Testis (tissue), 3 donors: ENCODE results near the gene ANO4. TPM values are rescaled to one million over a fixed set of nuclear protein-coding genes. Genes with fewer than 3 reads are reported as not detected.

ENCODE experiments used
- DNase-seq: peaks from one replicate; pipeline ENCODE4 v3.0.0-alpha.2; 2019
- H3K27ac ChIP-seq, 2 donors: fragments of 200-600 bp; sonication (generic); one replicate each; pipeline ENCODE4 v1.5.1; 2019
- H3K27me3 ChIP-seq: fragments of 200-600 bp; sonication (generic); one replicate; pipeline ENCODE4 v1.5.1; 2019
- H3K36me3 ChIP-seq: fragments of 200-600 bp; sonication (generic); one replicate; pipeline ENCODE4 v1.5.1; 2017; ENCODE audit warnings: low read depth; ENCODE audit errors: missing control alignments
- H3K4me1 ChIP-seq: fragments of 200-600 bp; sonication (generic); one replicate; pipeline ENCODE4 v1.5.1; 2019
- H3K4me3 ChIP-seq, 2 donors: fragments of 200-600 bp; sonication (generic); one replicate each; pipeline ENCODE4 v1.5.1; 2017 to 2019
- H3K9me3 ChIP-seq: fragments of 200-600 bp; sonication (generic); one replicate; pipeline ENCODE4 v1.5.1; 2017
- POLR2A ChIP-seq: fragments of 450-650 bp; IDR thresholded peaks from one replicate; pipeline ENCODE4 v1.6.1; 2017; ENCODE audit warnings: antibody characterized with exemption, mild to moderate bottlenecking, moderate library complexity
- WGBS, 2 donors: methylation state at CpG; one replicate each; pipeline ENCODE4 v1.1.5; 2018; 5-methylcytosine and 5-hydroxymethylcytosine counted together
- intact Hi-C: fragments of 100-400 bp; cut with DNase I; formaldehyde crosslinking; loops from one replicate; pipeline ENCODE4 v1.15.1; 2023; ENCODE audit warnings: low total_unique reads
- polyA plus RNA-seq: library from polyadenylated mRNA; stranded (reverse); fragments of 350-450 nt; fragmentation: Illumina TruSeq; extraction: RNeasy Lipid Tissue Mini Kit (QIAGEN cat#74804); gene quantifications from one replicate; pipeline ENCODE4 v1.2.3, GENCODE V29; 2014; ENCODE audit warnings: low read depth, low replicate concordance; ENCODE audit not compliant: insufficient read depth
- total RNA-seq, 2 donors: library from RNA; depleted of rRNA; stranded (reverse); fragments of >200 nt; gene quantifications; one replicate each; pipeline ENCODE4 v1.2.3, GENCODE V29; 2016
- TF ChIP-seq, protein P1 (sequence below), 3 experiments: fragments of 450-650 bp in 2 of 3; fragments of 200-600 bp in 1 of 3; sonication (generic) in 1 of 3; IDR thresholded peaks; one replicate each; pipeline ENCODE4 v1.5.1; 2016 to 2019; ENCODE audit warnings: antibody characterized with exemption in 3 of 3, mild to moderate bottlenecking in 2 of 3, moderate library complexity in 1 of 3

ANO4 gene
- total and polyA plus RNA-seq, 3 donors from 2014 or later: 2.4 to 13.0 (median 9.5) TPM

DNA sequence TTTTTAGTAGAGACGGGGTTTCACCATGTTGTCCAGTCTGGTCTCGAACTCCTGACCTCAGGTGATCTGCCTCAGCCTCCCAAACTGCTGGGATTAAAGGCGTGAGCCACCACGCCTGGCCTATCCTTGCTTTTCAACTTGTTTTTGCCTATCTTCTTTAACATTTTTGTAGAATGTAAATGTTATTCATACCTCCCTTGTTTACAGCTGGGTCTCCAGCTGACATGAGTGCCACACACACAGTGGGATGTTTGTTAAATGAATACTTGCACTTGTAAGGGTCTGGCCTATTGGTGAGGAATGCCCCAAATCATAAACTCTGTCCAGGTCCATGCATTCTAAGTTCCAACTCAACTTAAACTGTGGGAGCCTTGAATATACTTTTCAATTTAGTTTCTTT, 176.3 kb downstream of the ANO4 start:
- no peak for DNase-seq
- H3K36me3 ChIP-seq: no peaks in the 10 kb centered on the region
- TF ChIP-seq, protein P1, sequence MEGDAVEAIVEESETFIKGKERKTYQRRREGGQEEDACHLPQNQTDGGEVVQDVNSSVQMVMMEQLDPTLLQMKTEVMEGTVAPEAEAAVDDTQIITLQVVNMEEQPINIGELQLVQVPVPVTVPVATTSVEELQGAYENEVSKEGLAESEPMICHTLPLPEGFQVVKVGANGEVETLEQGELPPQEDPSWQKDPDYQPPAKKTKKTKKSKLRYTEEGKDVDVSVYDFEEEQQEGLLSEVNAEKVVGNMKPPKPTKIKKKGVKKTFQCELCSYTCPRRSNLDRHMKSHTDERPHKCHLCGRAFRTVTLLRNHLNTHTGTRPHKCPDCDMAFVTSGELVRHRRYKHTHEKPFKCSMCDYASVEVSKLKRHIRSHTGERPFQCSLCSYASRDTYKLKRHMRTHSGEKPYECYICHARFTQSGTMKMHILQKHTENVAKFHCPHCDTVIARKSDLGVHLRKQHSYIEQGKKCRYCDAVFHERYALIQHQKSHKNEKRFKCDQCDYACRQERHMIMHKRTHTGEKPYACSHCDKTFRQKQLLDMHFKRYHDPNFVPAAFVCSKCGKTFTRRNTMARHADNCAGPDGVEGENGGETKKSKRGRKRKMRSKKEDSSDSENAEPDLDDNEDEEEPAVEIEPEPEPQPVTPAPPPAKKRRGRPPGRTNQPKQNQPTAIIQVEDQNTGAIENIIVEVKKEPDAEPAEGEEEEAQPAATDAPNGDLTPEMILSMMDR (IDR thresholded peaks at IDR 0.05): no peak
- no peak for TF ChIP-seq POLR2A
- no peak overlapping the region for H3K27ac ChIP-seq
- H3K27me3 ChIP-seq: no peaks in the 10 kb centered on the region
- no peaks in the 10 kb centered on the region for H3K9me3 ChIP-seq
- no peak overlapping the region for H3K4me3 ChIP-seq
- H3K4me1 ChIP-seq: no peaks in the 10 kb centered on the region
- 81 to 85% methylated on average over 4 of the region's 4 CpGs for WGBS, 2 donors
- intact Hi-C loops: no loop called here

DNA sequence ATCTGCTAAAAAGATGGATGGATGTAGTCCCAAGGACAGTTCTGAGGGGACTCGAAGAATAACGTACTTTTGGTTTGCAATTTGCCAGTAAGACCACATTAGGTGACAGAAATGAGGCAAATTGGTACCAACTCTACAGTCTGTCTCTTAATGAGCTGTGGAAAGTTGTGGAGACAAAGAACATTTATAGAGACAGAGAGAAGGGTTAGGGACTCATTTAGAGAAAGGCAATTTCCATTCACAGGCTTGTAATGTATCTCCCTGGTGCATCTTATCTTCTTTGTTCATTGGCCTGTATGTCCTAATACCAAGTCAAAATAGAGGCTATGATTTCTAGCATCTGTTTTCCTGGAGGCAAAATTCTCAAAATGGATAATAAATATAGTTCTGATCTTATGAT, 177.5 kb downstream of the ANO4 start:
- intact Hi-C loops: no loop called here
- TF ChIP-seq, protein P1 (IDR thresholded peaks at IDR 0.05): no peak
- no peak for TF ChIP-seq POLR2A
- H3K4me1 ChIP-seq: no peaks in the 10 kb centered on the region
- 78 to 87% methylated on average over 2 of the region's 2 CpGs for WGBS, 2 donors
- no peak overlapping the region for H3K27ac ChIP-seq
- no peaks in the 10 kb centered on the region for H3K9me3 ChIP-seq
- no peak overlapping the region for H3K4me3 ChIP-seq
- no peaks in the 10 kb centered on the region for H3K27me3 ChIP-seq
- H3K36me3 ChIP-seq: no peaks in the 10 kb centered on the region
- DNase-seq: no peak

DNA sequence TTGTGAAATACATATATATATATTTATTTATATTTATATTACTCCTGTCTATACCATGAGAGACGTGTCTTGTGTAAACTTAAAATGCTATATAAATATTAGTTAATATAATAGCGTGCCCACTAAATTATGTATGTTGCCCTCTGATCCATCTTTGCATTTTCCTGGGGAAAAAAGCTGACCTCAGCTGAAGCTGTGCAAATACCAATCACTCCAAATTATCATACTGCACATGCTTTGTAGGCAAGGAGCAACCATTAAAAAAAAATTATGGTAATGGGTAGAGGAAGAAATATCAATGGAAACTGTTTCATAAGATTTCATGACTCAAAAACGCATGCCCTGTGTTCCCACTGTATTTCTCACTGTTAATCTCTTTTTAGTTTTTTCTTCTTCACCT, 179.8 kb downstream of the ANO4 start:
- Histone ChIP-seq H3K9me3 (no peaks in the 10 kb centered on the region), H3K4me3 (no peak overlapping the region), H3K27me3 (no peaks in the 10 kb centered on the region), H3K36me3 (no peaks in the 10 kb centered on the region), H3K27ac (no peak overlapping the region), H3K4me1 (no peaks in the 10 kb centered on the region)
- TF ChIP-seq, protein P1 (IDR thresholded peaks at IDR 0.05): no peak
- no peak for TF ChIP-seq POLR2A
- WGBS, 2 donors: 93% methylated on average over 3 of the region's 3 CpGs
- DNase-seq: no peak
- intact Hi-C loops: no loop called here

DNA sequence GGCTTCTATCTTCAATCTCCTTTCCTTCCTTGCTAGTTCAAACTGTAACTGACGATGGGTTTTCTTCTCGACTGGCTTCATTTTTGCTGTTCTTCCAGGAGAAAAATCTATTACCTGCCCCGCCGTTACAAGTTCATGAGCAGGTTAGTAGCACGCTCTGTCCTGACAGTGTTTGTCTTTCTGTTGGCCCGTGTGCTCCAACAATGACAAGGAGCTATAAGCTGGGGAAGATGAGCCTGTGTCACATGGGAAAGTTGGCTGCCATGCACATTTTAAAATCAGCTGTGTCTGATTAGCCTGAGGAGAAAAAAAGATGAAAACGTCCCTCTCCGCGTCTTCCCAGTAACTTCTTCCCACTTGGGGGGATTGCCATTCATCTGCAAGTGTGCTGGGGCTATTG, 180.2 kb downstream of the ANO4 start:
- H3K4me1 ChIP-seq: no peaks in the 10 kb centered on the region
- no peaks in the 10 kb centered on the region for H3K9me3 ChIP-seq
- no peak overlapping the region for H3K4me3 ChIP-seq
- intact Hi-C loops: no loop called here
- H3K27ac ChIP-seq: no peak overlapping the region
- H3K36me3 ChIP-seq: no peaks in the 10 kb centered on the region
- no peak for TF ChIP-seq POLR2A
- TF ChIP-seq, protein P1 (IDR thresholded peaks at IDR 0.05): no peak
- no peak for DNase-seq
- 84 to 87% methylated on average over 9 of the region's 9 CpGs for WGBS, 2 donors
- no peaks in the 10 kb centered on the region for H3K27me3 ChIP-seq

DNA sequence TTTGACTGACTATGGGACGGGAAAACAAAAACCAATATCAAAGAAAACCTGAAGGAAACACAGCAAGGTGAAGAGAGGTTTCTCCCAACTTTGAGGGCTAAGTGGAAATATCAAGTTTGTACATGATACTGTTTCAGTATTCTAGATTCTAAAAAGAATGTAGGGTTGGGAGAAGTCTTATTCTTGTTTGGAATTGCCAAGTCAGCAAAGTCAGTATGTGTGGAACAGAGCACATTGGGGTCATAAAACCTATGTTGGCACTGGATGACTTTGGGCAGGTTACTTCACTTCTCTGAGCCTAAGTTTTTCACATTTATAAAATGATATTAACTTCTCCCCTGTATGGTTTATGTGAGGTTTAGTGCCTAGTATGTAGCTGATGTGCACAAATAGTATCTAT, 182.2 kb downstream of the ANO4 start:
- no peak for DNase-seq
- Histone ChIP-seq H3K4me1 (no peaks in the 10 kb centered on the region), H3K27me3 (no peaks in the 10 kb centered on the region), H3K36me3 (no peaks in the 10 kb centered on the region), H3K9me3 (no peaks in the 10 kb centered on the region), H3K27ac (no peak overlapping the region), H3K4me3 (no peak overlapping the region)
- intact Hi-C loops: no loop called here
- TF ChIP-seq, protein P1 (IDR thresholded peaks at IDR 0.05): no peak
- no peak for TF ChIP-seq POLR2A
- WGBS, 2 donors: 85 to 90% methylated on average over 1 of the region's 1 CpG
